GM12874 (cell line): Measurements from ENCODE around the gene TRMU.

Experiments used
- CTCF ChIP-seq: IDR thresholded peaks from 2 replicates; pipeline ENCODE4 v1.5.1; 2011; ENCODE audit warnings: low read depth, mild to moderate bottlenecking, control low read depth, low read length, moderate library complexity; ENCODE audit not compliant: insufficient read depth

TRMU gene

GRCh38 chr22:46389081-46389480 lies 53.6 kb downstream of the TRMU start:
- no peak for TF ChIP-seq CTCF

GRCh38 chr22:46390105-46390651 lies 54.7 kb downstream of the TRMU start:
- no peak for TF ChIP-seq CTCF

GRCh38 chr22:46390652-46391301 lies 55.3 kb downstream of the TRMU start:
- no peak for TF ChIP-seq CTCF

- no peak for TF ChIP-seq CTCF
These were observed 56.1 kb downstream of the TRMU start for GRCh38 chr22:46391486-46392136.

- no peak for TF ChIP-seq CTCF
These were observed 56.8 kb downstream of the TRMU start for GRCh38 chr22:46392137-46392844.

- TF ChIP-seq CTCF, result no peak
These were observed 58.4 kb downstream of the TRMU start for GRCh38 chr22:46393873-46394272.

- TF ChIP-seq CTCF, result no peak
These were observed 59.1 kb downstream of the TRMU start for GRCh38 chr22:46394622-46395021.
